Measurements from ENCODE around the gene MMRN1.

The MMRN1 gene

GRCh38 chr4:89997171-89997704, 102.6 kb downstream of the MMRN1 start:
- DNase-seq = no peak

- no peak for DNase-seq
These were observed 103.9 kb downstream of the MMRN1 start for GRCh38 chr4:89998469-89999011.

DNA sequence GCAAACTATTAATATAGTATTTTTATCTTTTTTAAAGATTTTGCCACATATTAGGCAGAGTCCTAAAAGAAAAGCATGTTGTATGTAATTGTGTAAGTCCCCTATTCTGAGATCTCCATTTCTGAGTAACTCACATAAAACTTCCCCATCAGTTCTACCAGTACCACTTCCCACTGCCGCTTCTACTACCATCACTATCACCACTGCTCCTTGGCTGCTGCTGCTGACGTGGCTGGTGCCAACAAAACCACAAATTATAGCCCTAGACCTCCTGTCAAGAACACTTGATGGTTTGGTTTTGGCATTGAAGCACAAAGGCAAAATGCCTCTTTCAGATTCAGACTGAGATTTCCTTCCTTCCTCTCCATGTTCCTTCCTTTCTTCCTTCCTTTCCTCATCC, 106.4 kb downstream of the MMRN1 start:
- no peak for DNase-seq

DNA sequence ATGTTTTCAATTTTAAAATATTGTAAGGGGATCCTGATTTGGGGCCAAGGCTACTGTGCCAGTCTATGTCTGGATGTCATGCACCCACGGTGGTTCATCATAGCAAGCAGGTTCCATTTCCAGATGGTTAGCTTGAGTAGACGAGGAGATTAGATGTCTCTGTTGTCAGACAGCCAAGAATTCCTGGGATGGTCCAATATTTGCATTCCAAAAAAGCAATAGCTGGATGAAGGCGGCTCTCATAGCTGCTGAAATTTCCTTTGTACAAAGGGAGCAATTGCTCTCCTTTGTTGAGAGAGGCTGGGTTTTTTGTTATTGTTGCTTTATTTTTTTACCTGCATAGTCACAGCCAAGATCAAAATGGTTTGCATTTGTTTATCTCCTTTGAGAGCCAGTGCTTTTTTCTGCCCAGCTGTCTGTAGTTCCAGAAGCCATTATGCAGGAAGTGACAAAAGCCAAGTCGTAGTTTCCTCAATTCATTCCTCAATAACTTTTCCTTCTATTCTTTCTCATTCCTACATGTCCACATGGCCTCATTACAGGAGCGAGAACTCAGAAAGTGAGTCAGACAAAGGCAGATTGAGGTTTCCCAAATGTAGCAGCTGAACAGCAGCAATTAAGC, 107.9 kb downstream of the MMRN1 start:
- no peak for DNase-seq

Measured in activated effector memory CD4-positive, alpha-beta T cell treated with anti-CD3 and anti-CD28 coated beads, Interleukin-2, amount 50 U/mL, for 16 hours (primary cell).